ENCODE data around the gene AEBP1. TPM values are rescaled to one million over a fixed set of nuclear protein-coding genes. Genes with fewer than 3 reads are reported as not detected.

The AEBP1 gene
- total RNA-seq, 1 donor, result 267 TPM

GRCh38 chr7:44057849-44058758 lies 46.0 kb upstream of the AEBP1 start:
- DNase-seq (ENCODE audit: insufficient read length, low spot score, missing footprints), result peak; percentile 56
- H2AFZ ChIP-seq (ENCODE audit: low read length), result no peak overlapping the region
- no peak overlapping the region for H3K27ac ChIP-seq (ENCODE audit: low read depth, low read length)
- no peaks in the 10 kb centered on the region for H3K4me1 ChIP-seq (ENCODE audit: insufficient read depth, low read length)
- peaks cover 17% of the 10 kb centered on the region for H3K79me2 ChIP-seq (ENCODE audit: insufficient read depth, low read length)
- H3K9me3 ChIP-seq (ENCODE audit: low read depth, low read length), result no peaks in the 10 kb centered on the region
- no peak for TF ChIP-seq CTCF (IDR thresholded peaks at IDR 0.05; ENCODE audit: extremely low read depth, low read depth, low read length)
- H3K4me2 ChIP-seq (ENCODE audit: insufficient read depth, low read length), result no peak overlapping the region
- no peaks in the 10 kb centered on the region for H3K27me3 ChIP-seq (ENCODE audit: insufficient read depth, low read length)
- peaks cover 36% of the 10 kb centered on the region for H4K20me1 ChIP-seq (ENCODE audit: insufficient read depth, low read length)
- no peak overlapping the region for H3K4me3 ChIP-seq (ENCODE audit: insufficient read depth, low read length)
- peaks cover 70% of the 10 kb centered on the region for H3K36me3 ChIP-seq (ENCODE audit: insufficient read depth, low read length)

- no peaks in the 10 kb centered on the region for H3K9me3 ChIP-seq (ENCODE audit: low read depth, low read length)
- H3K27me3 ChIP-seq (ENCODE audit: insufficient read depth, low read length), result no peaks in the 10 kb centered on the region
- no peak for TF ChIP-seq CTCF (IDR thresholded peaks at IDR 0.05; ENCODE audit: extremely low read depth, low read depth, low read length)
- H3K79me2 ChIP-seq (ENCODE audit: insufficient read depth, low read length), result peaks cover 17% of the 10 kb centered on the region
- H4K20me1 ChIP-seq (ENCODE audit: insufficient read depth, low read length), result peaks cover 36% of the 10 kb centered on the region
- no peak overlapping the region for H2AFZ ChIP-seq (ENCODE audit: low read length)
- no peak overlapping the region for H3K4me2 ChIP-seq (ENCODE audit: insufficient read depth, low read length)
- no peak overlapping the region for H3K27ac ChIP-seq (ENCODE audit: low read depth, low read length)
- H3K36me3 ChIP-seq (ENCODE audit: insufficient read depth, low read length), result peaks cover 66% of the 10 kb centered on the region
- H3K4me3 ChIP-seq (ENCODE audit: insufficient read depth, low read length), result no peak overlapping the region
- peak; percentile 58 for DNase-seq (ENCODE audit: insufficient read length, low spot score, missing footprints)
- no peaks in the 10 kb centered on the region for H3K4me1 ChIP-seq (ENCODE audit: insufficient read depth, low read length)
Measured at GRCh38 chr7:44058759-44059218, 45.4 kb upstream of the AEBP1 start.

GRCh38 chr7:44059219-44060090 lies 44.7 kb upstream of the AEBP1 start:
- H3K9me3 ChIP-seq (ENCODE audit: low read depth, low read length), result no peaks in the 10 kb centered on the region
- peaks cover 36% of the 10 kb centered on the region for H4K20me1 ChIP-seq (ENCODE audit: insufficient read depth, low read length)
- no peak overlapping the region for H3K4me2 ChIP-seq (ENCODE audit: insufficient read depth, low read length)
- peaks cover 17% of the 10 kb centered on the region for H3K79me2 ChIP-seq (ENCODE audit: insufficient read depth, low read length)
- H3K27ac ChIP-seq (ENCODE audit: low read depth, low read length), result no peak overlapping the region
- H3K27me3 ChIP-seq (ENCODE audit: insufficient read depth, low read length), result no peaks in the 10 kb centered on the region
- peak; percentile 69 for DNase-seq (ENCODE audit: insufficient read length, low spot score, missing footprints)
- H3K36me3 ChIP-seq (ENCODE audit: insufficient read depth, low read length), result peaks cover 66% of the 10 kb centered on the region
- H2AFZ ChIP-seq (ENCODE audit: low read length), result no peak overlapping the region
- H3K4me1 ChIP-seq (ENCODE audit: insufficient read depth, low read length), result no peaks in the 10 kb centered on the region
- H3K4me3 ChIP-seq (ENCODE audit: insufficient read depth, low read length), result no peak overlapping the region
- TF ChIP-seq CTCF (IDR thresholded peaks at IDR 0.05; ENCODE audit: extremely low read depth, low read depth, low read length), result no peak

Data from osteoblast (primary cell).